ENCODE results near the gene FOXA3. TPM values are rescaled to one million over a fixed set of nuclear protein-coding genes. Genes with fewer than 3 reads are reported as not detected.

FOXA3 gene
- total RNA-seq, 4 donors from 2014 or later = 0.12 TPM; not detected in 3

DNA sequence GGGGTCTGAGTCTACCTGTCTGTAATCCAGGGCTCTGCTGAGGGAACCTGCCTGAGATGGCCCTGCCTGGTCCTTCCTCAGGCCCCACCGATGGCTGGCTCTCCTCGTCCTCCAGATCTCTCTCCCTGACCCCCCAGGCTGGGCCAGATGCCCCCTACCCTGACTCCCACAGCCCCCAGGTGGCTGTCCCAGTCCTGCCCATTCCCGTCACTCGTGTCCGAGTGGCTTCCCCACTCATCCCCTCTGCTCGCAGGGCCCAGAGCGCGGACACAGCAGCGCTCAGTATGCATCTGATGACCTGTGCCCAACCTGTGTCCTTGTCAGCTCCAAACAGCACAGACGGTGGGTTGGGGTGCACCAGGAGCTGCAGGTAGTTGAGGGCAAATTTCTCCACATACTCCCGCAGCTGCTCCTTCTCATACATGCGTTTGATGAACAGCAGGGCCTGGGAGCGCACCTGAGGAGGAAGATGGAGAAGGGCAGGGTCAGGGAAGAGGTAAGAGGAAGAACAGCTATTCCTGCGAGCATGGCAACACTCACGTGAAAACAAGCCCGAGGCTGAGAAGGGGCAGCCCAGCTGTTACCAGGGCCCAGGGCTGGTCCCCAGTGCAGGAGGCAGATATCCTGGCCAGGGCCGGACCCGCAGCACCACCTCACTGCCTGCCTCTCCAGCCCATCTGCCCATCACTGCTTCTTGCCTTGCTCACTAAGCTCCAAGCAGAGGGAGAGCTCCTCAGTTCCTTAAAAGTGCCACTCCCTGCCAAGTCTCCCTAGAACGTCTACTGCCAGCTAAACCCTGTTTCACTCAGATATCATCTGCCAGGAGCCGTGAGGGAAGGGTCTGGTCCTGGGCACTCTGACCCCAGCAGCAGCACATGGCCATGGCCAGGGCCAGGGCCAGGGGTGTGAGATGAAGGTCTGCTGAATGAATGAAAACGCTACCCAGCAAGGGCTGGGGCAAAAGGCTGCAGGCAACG lies 37.9 kb upstream of the FOXA3 start:
- no peak for TF ChIP-seq POLR2A (IDR thresholded peaks at IDR 0.05)
- TF ChIP-seq, protein P1, sequence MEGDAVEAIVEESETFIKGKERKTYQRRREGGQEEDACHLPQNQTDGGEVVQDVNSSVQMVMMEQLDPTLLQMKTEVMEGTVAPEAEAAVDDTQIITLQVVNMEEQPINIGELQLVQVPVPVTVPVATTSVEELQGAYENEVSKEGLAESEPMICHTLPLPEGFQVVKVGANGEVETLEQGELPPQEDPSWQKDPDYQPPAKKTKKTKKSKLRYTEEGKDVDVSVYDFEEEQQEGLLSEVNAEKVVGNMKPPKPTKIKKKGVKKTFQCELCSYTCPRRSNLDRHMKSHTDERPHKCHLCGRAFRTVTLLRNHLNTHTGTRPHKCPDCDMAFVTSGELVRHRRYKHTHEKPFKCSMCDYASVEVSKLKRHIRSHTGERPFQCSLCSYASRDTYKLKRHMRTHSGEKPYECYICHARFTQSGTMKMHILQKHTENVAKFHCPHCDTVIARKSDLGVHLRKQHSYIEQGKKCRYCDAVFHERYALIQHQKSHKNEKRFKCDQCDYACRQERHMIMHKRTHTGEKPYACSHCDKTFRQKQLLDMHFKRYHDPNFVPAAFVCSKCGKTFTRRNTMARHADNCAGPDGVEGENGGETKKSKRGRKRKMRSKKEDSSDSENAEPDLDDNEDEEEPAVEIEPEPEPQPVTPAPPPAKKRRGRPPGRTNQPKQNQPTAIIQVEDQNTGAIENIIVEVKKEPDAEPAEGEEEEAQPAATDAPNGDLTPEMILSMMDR (IDR thresholded peaks at IDR 0.05) = no peak
- no peak overlapping the region for H3K4me3 ChIP-seq (ENCODE audit: low read depth, poor library complexity, severe bottlenecking)
- DNase-seq (ENCODE audit: low spot score in 2 of 2) = no peak
- WGBS, 2 donors = 85% methylated on average over 22 of the region's 22 CpGs
- intact Hi-C loops (cut with DNase I; ENCODE audit: low total_unique reads) = no loop called here

DNA sequence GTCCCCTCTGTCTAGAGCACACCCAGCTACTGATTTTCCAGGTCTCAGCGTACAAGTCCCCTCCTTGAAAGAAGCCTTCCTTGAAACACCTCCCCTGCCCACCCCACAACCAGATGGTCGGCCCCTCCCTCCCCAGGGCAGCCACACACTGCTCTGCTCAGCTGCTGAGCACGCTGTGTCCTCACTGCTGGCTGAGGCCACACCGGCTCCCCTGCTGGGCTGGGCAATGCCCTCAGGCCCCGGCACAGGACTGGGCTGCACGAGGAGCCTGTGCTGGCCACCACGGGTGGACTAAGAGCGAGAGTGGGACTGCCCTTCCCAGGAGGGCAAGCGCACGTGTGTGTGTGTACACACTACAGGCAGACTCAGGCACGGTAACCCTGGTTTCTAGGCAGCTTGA lies 37.2 kb upstream of the FOXA3 start:
- TF ChIP-seq POLR2A (IDR thresholded peaks at IDR 0.05) = no peak
- TF ChIP-seq, protein P1 (IDR thresholded peaks at IDR 0.05) = no peak
- intact Hi-C loops (cut with DNase I; ENCODE audit: low total_unique reads) = no loop called here
- WGBS, 2 donors = 85% methylated on average over 11 of the region's 11 CpGs
- H3K4me3 ChIP-seq (ENCODE audit: low read depth, poor library complexity, severe bottlenecking) = no peak overlapping the region
- no peak for DNase-seq (ENCODE audit: low spot score in 2 of 2)

- no peak for TF ChIP-seq POLR2A (IDR thresholded peaks at IDR 0.05)
- TF ChIP-seq, protein P1 (IDR thresholded peaks at IDR 0.05) = no peak
- no peak overlapping the region for H3K4me3 ChIP-seq (ENCODE audit: low read depth, poor library complexity, severe bottlenecking)
- WGBS, 2 donors = 91 to 93% methylated on average over 16 of the region's 16 CpGs
- no peak for DNase-seq (ENCODE audit: low spot score in 2 of 2)
- intact Hi-C loops (cut with DNase I; ENCODE audit: low total_unique reads) = no loop called here
Observed at GRCh38 chr19:45827459-45828093, 36.5 kb upstream of the FOXA3 start.

GRCh38 chr19:45828523-45828922 lies 35.6 kb upstream of the FOXA3 start:
- TF ChIP-seq, protein P1 (IDR thresholded peaks at IDR 0.05) = no peak
- TF ChIP-seq POLR2A (IDR thresholded peaks at IDR 0.05) = no peak
- DNase-seq (ENCODE audit: low spot score in 2 of 2) = no peak
- no peak overlapping the region for H3K4me3 ChIP-seq (ENCODE audit: low read depth, poor library complexity, severe bottlenecking)
- 89% methylated on average over 9 of the region's 9 CpGs for WGBS, 2 donors
- intact Hi-C loops (cut with DNase I; ENCODE audit: low total_unique reads) = no loop called here

- 94 to 98% methylated on average over 6 to 16 of the region's 16 CpGs for WGBS, 2 donors
- intact Hi-C loops (cut with DNase I; ENCODE audit: low total_unique reads) = no loop called here
- no peak overlapping the region for H3K4me3 ChIP-seq (ENCODE audit: low read depth, poor library complexity, severe bottlenecking)
- TF ChIP-seq POLR2A (IDR thresholded peaks at IDR 0.05) = no peak
- TF ChIP-seq, protein P1 (IDR thresholded peaks at IDR 0.05) = no peak
- DNase-seq (ENCODE audit: low spot score in 2 of 2) = no peak
Observed at GRCh38 chr19:45828945-45829344, 35.2 kb upstream of the FOXA3 start.
